Measurements from ENCODE around the gene TSPAN11.

TSPAN11 gene

GRCh38 chr12:30969606-30970395 lies 43.3 kb downstream of the TSPAN11 start:
- no peak for TF ChIP-seq Cebpa-rat (IDR thresholded peaks at IDR 0.05)
- Histone ChIP-seq H3K4me2 (no peak overlapping the region), H4K20me1 (no peaks in the 10 kb centered on the region)

GRCh38 chr12:30970559-30971197 lies 44.1 kb downstream of the TSPAN11 start:
- peaks cover 21% of the 10 kb centered on the region; the same call in 1 of the 2 replicates for H3K4me1 ChIP-seq
- no peak for TF ChIP-seq Cebpa-rat (IDR thresholded peaks at IDR 0.05)

More at GRCh38 chr12:30969606-30970395, 43.3 kb downstream of the TSPAN11 start:
- H3K27ac ChIP-seq, result no peak overlapping the region
- H3K27me3 ChIP-seq, result no peaks in the 10 kb centered on the region
- no peak overlapping the region for H3K9ac ChIP-seq
- H3K36me3 ChIP-seq, result no peaks in the 10 kb centered on the region
- no peak overlapping the region for H3K4me3 ChIP-seq
- peaks cover 21% of the 10 kb centered on the region; the same call in 1 of the 2 replicates for H3K4me1 ChIP-seq
- no peaks in the 10 kb centered on the region for H3K9me3 ChIP-seq

GRCh38 chr12:30972035-30972434 lies 45.5 kb downstream of the TSPAN11 start:
- Histone ChIP-seq H3K4me3 (no peak overlapping the region), H3K27ac (no peak overlapping the region), H3K27me3 (no peaks in the 10 kb centered on the region), H4K20me1 (no peaks in the 10 kb centered on the region), H3K9ac (no peak overlapping the region), H3K4me2 (no peak overlapping the region), H3K36me3 (no peaks in the 10 kb centered on the region), H3K4me1 (peaks cover 19% of the 10 kb centered on the region; the same call in 1 of the 2 replicates), H3K9me3 (no peaks in the 10 kb centered on the region)
- no peak for TF ChIP-seq Cebpa-rat (IDR thresholded peaks at IDR 0.05)

More at GRCh38 chr12:30970559-30971197, 44.1 kb downstream of the TSPAN11 start:
- Histone ChIP-seq H3K36me3 (no peaks in the 10 kb centered on the region), H3K9me3 (no peaks in the 10 kb centered on the region), H3K9ac (no peak overlapping the region), H3K4me3 (no peak overlapping the region), H3K4me2 (no peak overlapping the region), H4K20me1 (no peaks in the 10 kb centered on the region), H3K27me3 (no peaks in the 10 kb centered on the region), H3K27ac (no peak overlapping the region)

GRCh38 chr12:30973175-30973574 lies 46.6 kb downstream of the TSPAN11 start:
- no peak overlapping the region for H3K27ac ChIP-seq
- H3K27me3 ChIP-seq, result no peaks in the 10 kb centered on the region
- no peaks in the 10 kb centered on the region for H3K36me3 ChIP-seq
- H3K9ac ChIP-seq, result no peak overlapping the region
- H3K9me3 ChIP-seq, result no peaks in the 10 kb centered on the region
- TF ChIP-seq Cebpa-rat (IDR thresholded peaks at IDR 0.05), result no peak
- H3K4me2 ChIP-seq, result no peak overlapping the region
- no peak overlapping the region for H3K4me3 ChIP-seq
- no peaks in the 10 kb centered on the region for H4K20me1 ChIP-seq
- H3K4me1 ChIP-seq, result peaks cover 8% of the 10 kb centered on the region; the same call in 1 of the 2 replicates

- Histone ChIP-seq H4K20me1 (no peaks in the 10 kb centered on the region), H3K9ac (no peak overlapping the region), H3K27me3 (no peaks in the 10 kb centered on the region), H3K36me3 (no peaks in the 10 kb centered on the region), H3K4me2 (no peak overlapping the region), H3K9me3 (no peaks in the 10 kb centered on the region), H3K4me3 (no peak overlapping the region), H3K4me1 (0 out of 2 replicates have a peak, but pooled peaks cover 5% of the 10 kb centered on the region), H3K27ac (no peak overlapping the region)
- TF ChIP-seq Cebpa-rat (IDR thresholded peaks at IDR 0.05), result no peak
Measured at GRCh38 chr12:30973830-30974229, 47.3 kb downstream of the TSPAN11 start.

- no peak for TF ChIP-seq Cebpa-rat (IDR thresholded peaks at IDR 0.05)
- H3K4me1 ChIP-seq, result 0 out of 2 replicates have a peak, but pooled peaks cover 5% of the 10 kb centered on the region
Measured at GRCh38 chr12:30974746-30975500, 48.4 kb downstream of the TSPAN11 start.

GRCh38 chr12:30975581-30975980 lies 49.0 kb downstream of the TSPAN11 start:
- H3K4me3 ChIP-seq, result no peak overlapping the region
- H3K36me3 ChIP-seq, result no peaks in the 10 kb centered on the region
- H4K20me1 ChIP-seq, result no peaks in the 10 kb centered on the region
- no peaks in the 10 kb centered on the region for H3K27me3 ChIP-seq
- no peak overlapping the region for H3K27ac ChIP-seq
- H3K4me2 ChIP-seq, result no peak overlapping the region
- no peak overlapping the region for H3K9ac ChIP-seq
- TF ChIP-seq Cebpa-rat (IDR thresholded peaks at IDR 0.05), result no peak
- H3K9me3 ChIP-seq, result no peaks in the 10 kb centered on the region
- H3K4me1 ChIP-seq, result 0 out of 2 replicates have a peak, but pooled peaks cover 3% of the 10 kb centered on the region

More at GRCh38 chr12:30974746-30975500, 48.4 kb downstream of the TSPAN11 start:
- Histone ChIP-seq H3K4me3 (no peak overlapping the region), H3K27me3 (no peaks in the 10 kb centered on the region), H3K9ac (no peak overlapping the region), H3K27ac (no peak overlapping the region), H3K4me2 (no peak overlapping the region), H3K9me3 (no peaks in the 10 kb centered on the region), H4K20me1 (no peaks in the 10 kb centered on the region), H3K36me3 (no peaks in the 10 kb centered on the region)

- Histone ChIP-seq H3K27me3 (no peaks in the 10 kb centered on the region), H3K4me3 (no peak overlapping the region), H3K27ac (no peak overlapping the region), H3K9me3 (no peaks in the 10 kb centered on the region), H4K20me1 (no peaks in the 10 kb centered on the region), H3K36me3 (no peaks in the 10 kb centered on the region), H3K4me1 (no peaks in the 10 kb centered on the region), H3K9ac (no peak overlapping the region), H3K4me2 (no peak overlapping the region)
- TF ChIP-seq Cebpa-rat (IDR thresholded peaks at IDR 0.05), result no peak
Measured at GRCh38 chr12:30976206-30976605, 49.7 kb downstream of the TSPAN11 start.

- H3K9ac ChIP-seq, result no peak overlapping the region
Measured at GRCh38 chr12:30977124-30977523, 50.6 kb downstream of the TSPAN11 start.

More at GRCh38 chr12:30977124-30977523, 50.6 kb downstream of the TSPAN11 start:
- Histone ChIP-seq H3K36me3 (no peaks in the 10 kb centered on the region), H3K4me3 (no peak overlapping the region), H3K4me1 (no peaks in the 10 kb centered on the region), H3K27ac (no peak overlapping the region), H4K20me1 (no peaks in the 10 kb centered on the region), H3K9me3 (no peaks in the 10 kb centered on the region), H3K27me3 (no peaks in the 10 kb centered on the region), H3K4me2 (no peak overlapping the region)
- no peak for TF ChIP-seq Cebpa-rat (IDR thresholded peaks at IDR 0.05)

Measured in BLaER1 (cell line).